ENCODE measurements around the gene CCDC194. TPM values are rescaled to one million over a fixed set of nuclear protein-coding genes. Genes with fewer than 3 reads are reported as not detected.

CCDC194 gene
- total RNA-seq, 1 experiment from 2014 or later = not detected

DNA sequence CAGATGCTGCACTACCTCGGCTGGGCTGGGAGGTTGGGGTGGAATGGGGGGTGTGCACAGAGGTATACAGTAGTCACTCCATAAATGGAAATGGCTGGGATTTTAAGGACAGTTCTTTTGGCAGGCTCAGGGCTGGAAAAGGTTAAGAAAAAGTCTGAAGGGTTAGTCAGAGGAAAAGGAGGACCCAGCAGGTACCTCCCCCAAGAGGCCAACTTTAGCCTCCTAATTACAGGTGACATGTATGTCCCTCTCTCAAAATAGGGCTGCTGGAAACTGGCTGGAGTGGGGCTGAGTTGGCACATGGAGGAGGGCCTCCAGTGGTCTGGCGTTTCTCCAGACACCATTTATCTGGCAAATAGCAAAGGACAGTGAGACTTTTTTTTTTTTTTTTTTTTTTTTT lies 994 bp downstream of the CCDC194 start:
- Histone ChIP-seq H3K27me3 (ENCODE audit: insufficient read depth, low read length) (no peaks in the 10 kb centered on the region), H2AFZ (ENCODE audit: low read depth, low read length, poor library complexity, severe bottlenecking) (no peak overlapping the region), H3K9me3 (ENCODE audit: control insufficient read depth in 1 of 2, insufficient read depth in 1 of 2, low read depth in 1 of 2, low read length in 2 of 2) (no peaks in the 10 kb centered on the region), H3K36me3 (ENCODE audit: control insufficient read depth in 1 of 2, insufficient read depth in 2 of 2, low read length in 2 of 2) (no peaks in the 10 kb centered on the region), H3K4me2 (ENCODE audit: low read length) (peak overlapping the region; percentile 45), H4K20me1 (ENCODE audit: insufficient read depth) (no peaks in the 10 kb centered on the region), H3K79me2 (ENCODE audit: insufficient read depth, low read length) (no peaks in the 10 kb centered on the region), H3K9ac (ENCODE audit: low read length) (no peak overlapping the region), H3K4me3 (replicated peaks in 1 of 2; ENCODE audit: low read depth in 1 of 2, low read length in 2 of 2) (no peak overlapping the region), H3K4me1 (ENCODE audit: control insufficient read depth in 1 of 2, insufficient read depth in 2 of 2, low read length in 2 of 2) (peaks cover 11 to 32% of the 10 kb centered on the region in 2 experiments), H3K27ac (ENCODE audit: low read depth, low read length) (no peak overlapping the region), H3K9me2 (ENCODE audit: insufficient read depth) (no peaks in the 10 kb centered on the region)
- RAD21 ChIA-PET (ENCODE audit: low non-redundant PET in 1 of 2, low total read pairs in 2 of 2, uncharacterized antibody in 2 of 2, unreplicated experiment in 2 of 2) = no interaction called here
- POLR2A ChIA-PET = no interaction called here
- intact Hi-C loops (cut with micrococcal nuclease) = no loop called here
- DNase-seq (ENCODE audit: low read depth, low spot score) = no peak
- TF ChIP-seq CEBPB (IDR thresholded peaks at IDR 0.05; ENCODE audit: low read depth) = no peak
- TF ChIP-seq, protein P1, sequence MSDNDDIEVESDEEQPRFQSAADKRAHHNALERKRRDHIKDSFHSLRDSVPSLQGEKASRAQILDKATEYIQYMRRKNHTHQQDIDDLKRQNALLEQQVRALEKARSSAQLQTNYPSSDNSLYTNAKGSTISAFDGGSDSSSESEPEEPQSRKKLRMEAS (IDR thresholded peaks at IDR 0.05) = no peak
- TF ChIP-seq, protein P2, sequence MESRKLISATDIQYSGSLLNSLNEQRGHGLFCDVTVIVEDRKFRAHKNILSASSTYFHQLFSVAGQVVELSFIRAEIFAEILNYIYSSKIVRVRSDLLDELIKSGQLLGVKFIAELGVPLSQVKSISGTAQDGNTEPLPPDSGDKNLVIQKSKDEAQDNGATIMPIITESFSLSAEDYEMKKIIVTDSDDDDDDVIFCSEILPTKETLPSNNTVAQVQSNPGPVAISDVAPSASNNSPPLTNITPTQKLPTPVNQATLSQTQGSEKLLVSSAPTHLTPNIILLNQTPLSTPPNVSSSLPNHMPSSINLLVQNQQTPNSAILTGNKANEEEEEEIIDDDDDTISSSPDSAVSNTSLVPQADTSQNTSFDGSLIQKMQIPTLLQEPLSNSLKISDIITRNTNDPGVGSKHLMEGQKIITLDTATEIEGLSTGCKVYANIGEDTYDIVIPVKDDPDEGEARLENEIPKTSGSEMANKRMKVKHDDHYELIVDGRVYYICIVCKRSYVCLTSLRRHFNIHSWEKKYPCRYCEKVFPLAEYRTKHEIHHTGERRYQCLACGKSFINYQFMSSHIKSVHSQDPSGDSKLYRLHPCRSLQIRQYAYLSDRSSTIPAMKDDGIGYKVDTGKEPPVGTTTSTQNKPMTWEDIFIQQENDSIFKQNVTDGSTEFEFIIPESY (IDR thresholded peaks at IDR 0.05; ENCODE audit: extremely low read depth, insufficient replicate concordance, low read length) = no peak
- TF ChIP-seq SRF (IDR thresholded peaks at IDR 0.05; ENCODE audit: low read depth) = no peak
- TF ChIP-seq ZFX (IDR thresholded peaks at IDR 0.05) = no peak
- no peak for TF ChIP-seq POLR2AphosphoS5 (IDR thresholded peaks at IDR 0.05; ENCODE audit: low read depth, low read length)
- TF ChIP-seq ATF3 (IDR thresholded peaks at IDR 0.05) = no peak
- no peak for TF ChIP-seq JUND (IDR thresholded peaks at IDR 0.05)
- no peak for TF ChIP-seq CBX3 (IDR thresholded peaks at IDR 0.05; ENCODE audit: low read depth)
- no peak for TF ChIP-seq EZH2phosphoT487 (IDR thresholded peaks at IDR 0.05; ENCODE audit: borderline replicate concordance)
- no peak for TF ChIP-seq RAD21 (IDR thresholded peaks at IDR 0.05; ENCODE audit: low read depth)
- TF ChIP-seq, protein P3, sequence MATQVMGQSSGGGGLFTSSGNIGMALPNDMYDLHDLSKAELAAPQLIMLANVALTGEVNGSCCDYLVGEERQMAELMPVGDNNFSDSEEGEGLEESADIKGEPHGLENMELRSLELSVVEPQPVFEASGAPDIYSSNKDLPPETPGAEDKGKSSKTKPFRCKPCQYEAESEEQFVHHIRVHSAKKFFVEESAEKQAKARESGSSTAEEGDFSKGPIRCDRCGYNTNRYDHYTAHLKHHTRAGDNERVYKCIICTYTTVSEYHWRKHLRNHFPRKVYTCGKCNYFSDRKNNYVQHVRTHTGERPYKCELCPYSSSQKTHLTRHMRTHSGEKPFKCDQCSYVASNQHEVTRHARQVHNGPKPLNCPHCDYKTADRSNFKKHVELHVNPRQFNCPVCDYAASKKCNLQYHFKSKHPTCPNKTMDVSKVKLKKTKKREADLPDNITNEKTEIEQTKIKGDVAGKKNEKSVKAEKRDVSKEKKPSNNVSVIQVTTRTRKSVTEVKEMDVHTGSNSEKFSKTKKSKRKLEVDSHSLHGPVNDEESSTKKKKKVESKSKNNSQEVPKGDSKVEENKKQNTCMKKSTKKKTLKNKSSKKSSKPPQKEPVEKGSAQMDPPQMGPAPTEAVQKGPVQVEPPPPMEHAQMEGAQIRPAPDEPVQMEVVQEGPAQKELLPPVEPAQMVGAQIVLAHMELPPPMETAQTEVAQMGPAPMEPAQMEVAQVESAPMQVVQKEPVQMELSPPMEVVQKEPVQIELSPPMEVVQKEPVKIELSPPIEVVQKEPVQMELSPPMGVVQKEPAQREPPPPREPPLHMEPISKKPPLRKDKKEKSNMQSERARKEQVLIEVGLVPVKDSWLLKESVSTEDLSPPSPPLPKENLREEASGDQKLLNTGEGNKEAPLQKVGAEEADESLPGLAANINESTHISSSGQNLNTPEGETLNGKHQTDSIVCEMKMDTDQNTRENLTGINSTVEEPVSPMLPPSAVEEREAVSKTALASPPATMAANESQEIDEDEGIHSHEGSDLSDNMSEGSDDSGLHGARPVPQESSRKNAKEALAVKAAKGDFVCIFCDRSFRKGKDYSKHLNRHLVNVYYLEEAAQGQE (IDR thresholded peaks at IDR 0.05; ENCODE audit: low read depth) = no peak
- TF ChIP-seq TCF7L2 (IDR thresholded peaks at IDR 0.05; ENCODE audit: borderline replicate concordance, extremely low read depth, insufficient read depth, insufficient read length) = no peak
- TF ChIP-seq, protein P4, sequence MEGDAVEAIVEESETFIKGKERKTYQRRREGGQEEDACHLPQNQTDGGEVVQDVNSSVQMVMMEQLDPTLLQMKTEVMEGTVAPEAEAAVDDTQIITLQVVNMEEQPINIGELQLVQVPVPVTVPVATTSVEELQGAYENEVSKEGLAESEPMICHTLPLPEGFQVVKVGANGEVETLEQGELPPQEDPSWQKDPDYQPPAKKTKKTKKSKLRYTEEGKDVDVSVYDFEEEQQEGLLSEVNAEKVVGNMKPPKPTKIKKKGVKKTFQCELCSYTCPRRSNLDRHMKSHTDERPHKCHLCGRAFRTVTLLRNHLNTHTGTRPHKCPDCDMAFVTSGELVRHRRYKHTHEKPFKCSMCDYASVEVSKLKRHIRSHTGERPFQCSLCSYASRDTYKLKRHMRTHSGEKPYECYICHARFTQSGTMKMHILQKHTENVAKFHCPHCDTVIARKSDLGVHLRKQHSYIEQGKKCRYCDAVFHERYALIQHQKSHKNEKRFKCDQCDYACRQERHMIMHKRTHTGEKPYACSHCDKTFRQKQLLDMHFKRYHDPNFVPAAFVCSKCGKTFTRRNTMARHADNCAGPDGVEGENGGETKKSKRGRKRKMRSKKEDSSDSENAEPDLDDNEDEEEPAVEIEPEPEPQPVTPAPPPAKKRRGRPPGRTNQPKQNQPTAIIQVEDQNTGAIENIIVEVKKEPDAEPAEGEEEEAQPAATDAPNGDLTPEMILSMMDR (IDR thresholded peaks at IDR 0.05 in 2 of 3, conservative IDR thresholded peaks at IDR 0.05 in 1 of 3; ENCODE audit: borderline replicate concordance in 1 of 3, insufficient read depth in 1 of 3, low read depth in 2 of 3, low read length in 2 of 3) = no peak
- no peak for TF ChIP-seq ELF1 (IDR thresholded peaks at IDR 0.05; ENCODE audit: borderline replicate concordance, low read depth)
- no peak for TF ChIP-seq FOSL1 (IDR thresholded peaks at IDR 0.05; ENCODE audit: low read depth)
- no peak for TF ChIP-seq POLR2A (IDR thresholded peaks at IDR 0.05; ENCODE audit: borderline replicate concordance, extremely low read depth, insufficient read depth, insufficient read length)
- no peak for TF ChIP-seq EZH2 (IDR thresholded peaks at IDR 0.05)
- no peak for TF ChIP-seq SIN3A (IDR thresholded peaks at IDR 0.05; ENCODE audit: low read depth)
- TF ChIP-seq SP1 (IDR thresholded peaks at IDR 0.05; ENCODE audit: low read depth) = no peak
- CTCF ChIA-PET = interaction anchor here (0.6 to 2.5 kb wide), 2 partner anchors 58 to 73 kb away, joined by 3 to 8 read pairs; no protein-coding TSS in a partner anchor
- no peak for ATAC-seq
- no TSS peak for BruUV-seq (replicated peaks)

All from HCT116 (cell line).